ENCODE results near the gene SMPD3.

- no peak for TF ChIP-seq CTCF (IDR thresholded peaks at IDR 0.05)
- TF ChIP-seq EP300 (IDR thresholded peaks at IDR 0.05) = no peak
- no peak for TF ChIP-seq POLR2A (IDR thresholded peaks at IDR 0.05)
Measured at GRCh38 chr16:68473358-68474070, 25.2 kb upstream of the SMPD3 start.
